HG03342 (cell line): ENCODE data around the gene KLHL22.
"Not testable (repeated sequence)": the region's sequence is repeated elsewhere in the genome, so short reads cannot be mapped to it uniquely, and the experiment has no call there.

ENCODE experiments used
- ATAC-seq: cut with Tn5 transposase; IDR thresholded peaks from one replicate; pipeline ENCODE4 v1.9.1; 2021; ENCODE audit warnings: mild to moderate bottlenecking, moderate library complexity; ENCODE audit not compliant: unreplicated experiment

KLHL22 gene

GRCh38 chr22:20494978-20495860 lies at the start of gene KLHL22:
TSS of gene KLHL22 (minus strand) at chr22:20495795. CDS start at chr22:20489211, 6,584 bp downstream.
- peak; percentile 27 for ATAC-seq

- ATAC-seq: not testable (repeated sequence)
Observed at GRCh38 chr22:20545318-20545634, 49.7 kb upstream of the KLHL22 start.

- ATAC-seq: no peak
Observed at GRCh38 chr22:20542736-20543135, 47.1 kb upstream of the KLHL22 start.

- no peak for ATAC-seq
Observed at GRCh38 chr22:20542055-20542454, 46.5 kb upstream of the KLHL22 start.

GRCh38 chr22:20538875-20539274 lies 43.3 kb upstream of the KLHL22 start:
- not testable (repeated sequence) for ATAC-seq

- no peak for ATAC-seq
Observed at GRCh38 chr22:20537983-20538382, 42.4 kb upstream of the KLHL22 start.

- no peak for ATAC-seq
Observed at GRCh38 chr22:20537325-20537756, 41.7 kb upstream of the KLHL22 start.

- ATAC-seq: no peak
Observed at GRCh38 chr22:20536590-20537324, 41.2 kb upstream of the KLHL22 start.

GRCh38 chr22:20533879-20534265 lies 38.3 kb upstream of the KLHL22 start:
- ATAC-seq: no peak

GRCh38 chr22:20533095-20533878 lies 37.7 kb upstream of the KLHL22 start:
- ATAC-seq: no peak

GRCh38 chr22:20532256-20532993 lies 36.8 kb upstream of the KLHL22 start:
- no peak for ATAC-seq

- no peak for ATAC-seq
Observed at GRCh38 chr22:20531404-20532201, 36.0 kb upstream of the KLHL22 start.

GRCh38 chr22:20531154-20531403 lies 35.5 kb upstream of the KLHL22 start:
- no peak for ATAC-seq

- no peak for ATAC-seq
Observed at GRCh38 chr22:20530368-20531153, 35.0 kb upstream of the KLHL22 start.

GRCh38 chr22:20528405-20528978 lies 32.9 kb upstream of the KLHL22 start:
- no peak for ATAC-seq

GRCh38 chr22:20526628-20527355 lies 31.2 kb upstream of the KLHL22 start:
- ATAC-seq: no peak

- ATAC-seq: no peak
Observed at GRCh38 chr22:20526305-20526627, 30.7 kb upstream of the KLHL22 start.

GRCh38 chr22:20525048-20525447 lies 29.5 kb upstream of the KLHL22 start:
- ATAC-seq: no peak
